Measurements from ENCODE around the gene PCDHB5.
"Not testable (repeated sequence)": the region's sequence is repeated elsewhere in the genome, so short reads cannot be mapped to it uniquely, and the experiment has no call there.

Gene PCDHB5

GRCh38 chr5:141127305-141127704, 7.7 kb upstream of the PCDHB5 start:
- TF ChIP-seq CTCF (IDR thresholded peaks at IDR 0.05; ENCODE audit: borderline replicate concordance, extremely low read depth, low read length, poor library complexity, severe bottlenecking) (no peak), EZH2 (IDR thresholded peaks at IDR 0.05; ENCODE audit: borderline replicate concordance, low read depth, low read length, severe bottlenecking) (no peak)
- DNase-seq (no peak), ATAC-seq (ENCODE audit: insufficient read depth, low read depth) (no peak)
- Histone ChIP-seq H3K4me1 (ENCODE audit: insufficient read depth, low read length) (no peaks in the 10 kb centered on the region), H2AFZ (ENCODE audit: low read depth, low read length) (no peak overlapping the region), H3K4me2 (ENCODE audit: insufficient read depth, low read length) (no peak overlapping the region), H3K9ac (ENCODE audit: low read depth, low read length) (no peak overlapping the region), H3K4me3 (ENCODE audit: low read depth in 1 of 2, low read length in 2 of 2) (no peak overlapping the region), H4K20me1 (ENCODE audit: insufficient read depth, low read length) (no peaks in the 10 kb centered on the region), H3K79me2 (ENCODE audit: insufficient read depth, low read length) (no peaks in the 10 kb centered on the region), H3K36me3 (ENCODE audit: insufficient read depth, low read length) (no peaks in the 10 kb centered on the region), H3K27me3 (ENCODE audit: insufficient read depth, low read length, poor library complexity) (no peaks in the 10 kb centered on the region), H3K27ac (ENCODE audit: low read length) (no peak overlapping the region), H3K9me3 (ENCODE audit: insufficient read depth, low read length, severe bottlenecking) (no peaks in the 10 kb centered on the region)

- Histone ChIP-seq H3K4me3 (ENCODE audit: low read depth in 1 of 2, low read length in 2 of 2) (no peak overlapping the region), H3K79me2 (ENCODE audit: insufficient read depth, low read length) (no peaks in the 10 kb centered on the region), H3K27ac (ENCODE audit: low read length) (no peak overlapping the region), H3K9ac (ENCODE audit: low read depth, low read length) (no peak overlapping the region), H3K4me2 (ENCODE audit: insufficient read depth, low read length) (no peak overlapping the region), H3K36me3 (ENCODE audit: insufficient read depth, low read length) (no peaks in the 10 kb centered on the region), H4K20me1 (ENCODE audit: insufficient read depth, low read length) (no peaks in the 10 kb centered on the region), H3K27me3 (ENCODE audit: insufficient read depth, low read length, poor library complexity) (no peaks in the 10 kb centered on the region), H3K4me1 (ENCODE audit: insufficient read depth, low read length) (no peaks in the 10 kb centered on the region), H2AFZ (ENCODE audit: low read depth, low read length) (no peak overlapping the region), H3K9me3 (ENCODE audit: insufficient read depth, low read length, severe bottlenecking) (peaks cover 5% of the 10 kb centered on the region)
- TF ChIP-seq EZH2 (IDR thresholded peaks at IDR 0.05; ENCODE audit: borderline replicate concordance, low read depth, low read length, severe bottlenecking) (no peak), CTCF (IDR thresholded peaks at IDR 0.05; ENCODE audit: borderline replicate concordance, extremely low read depth, low read length, poor library complexity, severe bottlenecking) (no peak)
- no peak for ATAC-seq (ENCODE audit: insufficient read depth, low read depth)
- no peak for DNase-seq
These were observed 786 bp downstream of the PCDHB5 start for GRCh38 chr5:141135718-141136266.

- not testable (repeated sequence) for H3K27ac ChIP-seq (ENCODE audit: low read length); H3K27me3 ChIP-seq (ENCODE audit: insufficient read depth, low read length, poor library complexity); DNase-seq
These were observed 2.3 kb downstream of the PCDHB5 start for GRCh38 chr5:141137346-141137745.

GRCh38 chr5:141149812-141150211, 14.8 kb downstream of the PCDHB5 start, which contains the start of gene PCDHB6:
Gene PCDHB6, plus strand, starts transcription at chr5:141150057. Its CDS starts 201 bp downstream, at chr5:141150258.
- no peak for TF ChIP-seq EZH2 (IDR thresholded peaks at IDR 0.05; ENCODE audit: borderline replicate concordance, low read depth, low read length, severe bottlenecking)
- TF ChIP-seq CTCF (IDR thresholded peaks at IDR 0.05; ENCODE audit: borderline replicate concordance, extremely low read depth, low read length, poor library complexity, severe bottlenecking): no peak
- no peaks in the 10 kb centered on the region for H3K27me3 ChIP-seq (ENCODE audit: insufficient read depth, low read length, poor library complexity)
- ATAC-seq (ENCODE audit: insufficient read depth, low read depth) (no peak), DNase-seq (no peak)
- no peak within 1 kb of the TSS for H3K27ac ChIP-seq (ENCODE audit: low read length)
- no peaks in the 10 kb centered on the region for H3K4me1 ChIP-seq (ENCODE audit: insufficient read depth, low read length)
- H3K79me2 ChIP-seq (ENCODE audit: insufficient read depth, low read length): no peaks in the 10 kb centered on the region
- H4K20me1 ChIP-seq (ENCODE audit: insufficient read depth, low read length): no peaks in the 10 kb centered on the region
- H2AFZ ChIP-seq (ENCODE audit: low read depth, low read length): no peak within 1 kb of the TSS
- H3K36me3 ChIP-seq (ENCODE audit: insufficient read depth, low read length): no peaks in the 10 kb centered on the region
- H3K9ac ChIP-seq (ENCODE audit: low read depth, low read length): no peak within 1 kb of the TSS
- no peak within 1 kb of the TSS for H3K4me2 ChIP-seq (ENCODE audit: insufficient read depth, low read length)
- H3K4me3 ChIP-seq (ENCODE audit: low read depth in 1 of 2, low read length in 2 of 2): no peak within 1 kb of the TSS
- no peaks in the 10 kb centered on the region for H3K9me3 ChIP-seq (ENCODE audit: insufficient read depth, low read length, severe bottlenecking)

More at GRCh38 chr5:141137346-141137745, 2.3 kb downstream of the PCDHB5 start:
- not testable (repeated sequence) for H3K4me3 ChIP-seq (ENCODE audit: low read depth in 1 of 2, low read length in 2 of 2); H3K9me3 ChIP-seq (ENCODE audit: insufficient read depth, low read length, severe bottlenecking); H3K79me2 ChIP-seq (ENCODE audit: insufficient read depth, low read length); ATAC-seq (ENCODE audit: insufficient read depth, low read depth); H2AFZ ChIP-seq (ENCODE audit: low read depth, low read length); H4K20me1 ChIP-seq (ENCODE audit: insufficient read depth, low read length); H3K36me3 ChIP-seq (ENCODE audit: insufficient read depth, low read length); H3K4me1 ChIP-seq (ENCODE audit: insufficient read depth, low read length); H3K4me2 ChIP-seq (ENCODE audit: insufficient read depth, low read length); H3K9ac ChIP-seq (ENCODE audit: low read depth, low read length)
